H1 (cell line): Measurements from ENCODE around the gene OR11A1. TPM values are rescaled to one million over a fixed set of nuclear protein-coding genes. Genes with fewer than 3 reads are reported as not detected.

ENCODE experiments used
- CTCF ChIA-PET: fragments of 300-600 bp; sonication (Branson Sonifier 250); formaldehyde crosslinking; loops from one replicate; lab custom pipeline; 2021; ENCODE audit not compliant: partially characterized antibody; lab: Charles Lee
- POLR2A ChIA-PET: fragments of 300-600 bp; sonication (Branson Sonifier 250); formaldehyde crosslinking; loops from one replicate; lab custom pipeline; 2021; ENCODE audit warnings: inconsistent platforms; ENCODE audit not compliant: partially characterized antibody; lab: Charles Lee
- DNase-seq, 2 experiments: peaks; one replicate each; pipeline versions ENCODE4 v3.0.0 to v3.0.0-alpha.2; 2010 to 2022; ENCODE audit warnings: low spot score in 2 of 2, low read depth in 1 of 2, mixed read lengths in 1 of 2
- FAIRE-seq: peaks from 2 replicates; lab custom pipeline; 2011; peaks lifted over from hg19 to GRCh38; lab: Jason Lieb, UNC
- H2AFZ ChIP-seq: 2 replicates; pipeline ENCODE4 v1.8.1; 2012; ENCODE audit warnings: low read length, inconsistent platforms
- H2AK5ac ChIP-seq: 2 replicates; pipeline ENCODE4 v1.6.1; 2013; ENCODE audit warnings: low read depth, low read length
- H2BK120ac ChIP-seq: replicated peaks from 2 replicates; pipeline ENCODE3; 2013; ENCODE audit warnings: low read depth, low read length, inconsistent platforms
- H2BK12ac ChIP-seq: 2 replicates; pipeline ENCODE4 v1.6.1; 2013; ENCODE audit warnings: low read depth, low read length
- H2BK15ac ChIP-seq: 2 replicates; pipeline ENCODE4 v1.6.1; 2013; ENCODE audit warnings: low read length
- H2BK20ac ChIP-seq: 2 replicates; pipeline ENCODE4 v1.6.1; 2013; ENCODE audit warnings: low read length
- H2BK5ac ChIP-seq: 2 replicates; pipeline ENCODE4 v1.6.1; 2013; ENCODE audit warnings: low read depth, low read length
- H3K14ac ChIP-seq: 2 replicates; pipeline ENCODE4 v1.6.1; 2013; ENCODE audit warnings: inconsistent platforms; ENCODE audit not compliant: insufficient read length
- H3K18ac ChIP-seq: 2 replicates; pipeline ENCODE4 v1.6.1; 2013; ENCODE audit warnings: low read length; ENCODE audit errors: extremely low read depth
- H3K23ac ChIP-seq: 2 replicates; pipeline ENCODE4 v1.6.1; 2013; ENCODE audit warnings: inconsistent platforms; ENCODE audit not compliant: insufficient read length
- H3K23me2 ChIP-seq: 2 replicates; pipeline ENCODE4 v1.6.1; 2013; ENCODE audit warnings: low read depth, low read length
- H3K27ac ChIP-seq: 2 replicates; pipeline ENCODE4 v1.6.1; 2011; ENCODE audit warnings: low read depth, low read length, inconsistent platforms
- H3K27me3 ChIP-seq, 4 experiments: replicated peaks in 1 of 4; 1 replicate in 1 of 4; 2 replicates in 3 of 4; pipeline versions ENCODE4 v1.6.1 to v1.8.1; 2011 to 2013; ENCODE audit warnings: low read length in 3 of 4, mild to moderate bottlenecking in 3 of 4, inconsistent platforms in 2 of 4, mixed read lengths in 2 of 4, moderate library complexity in 1 of 4; ENCODE audit not compliant: control insufficient read depth in 3 of 4, insufficient read depth in 3 of 4; ENCODE audit errors: extremely low read depth in 1 of 4
- H3K36me3 ChIP-seq, 4 experiments: 2 replicates each; pipeline versions ENCODE4 v1.6.1 to v1.8.1; 2011 to 2013; ENCODE audit warnings: mild to moderate bottlenecking in 4 of 4, low read length in 3 of 4, moderate library complexity in 2 of 4, control low read depth in 1 of 4, inconsistent platforms in 1 of 4; ENCODE audit not compliant: insufficient read depth in 4 of 4, control insufficient read depth in 2 of 4
- H3K4ac ChIP-seq: replicated peaks from 2 replicates; pipeline ENCODE3; 2013; ENCODE audit warnings: low read length, low read depth, mixed read lengths, inconsistent platforms; ENCODE audit not compliant: insufficient read length
- H3K4me1 ChIP-seq, 4 experiments: replicated peaks in 1 of 4; 1 replicate in 1 of 4; 2 replicates in 3 of 4; pipeline versions ENCODE4 v1.6.1 to v1.8.1; 2011 to 2013; ENCODE audit warnings: low read length in 3 of 4, inconsistent platforms in 2 of 4, mixed read lengths in 1 of 4; ENCODE audit not compliant: insufficient read depth in 4 of 4, control insufficient read depth in 3 of 4
- H3K4me2 ChIP-seq, 2 experiments: 2 replicates each; pipeline versions ENCODE4 v1.6.1 to v1.8.1; 2011 to 2013; ENCODE audit warnings: low read depth in 2 of 2, low read length in 2 of 2, control low read depth in 1 of 2, inconsistent platforms in 1 of 2, mild to moderate bottlenecking in 1 of 2; ENCODE audit not compliant: insufficient read depth in 1 of 2
- H3K4me3 ChIP-seq, 4 experiments: fragments of 200-600, 300-600 bp in 1 of 4; sonication (generic), shearing (Covaris generic), sonication (Bioruptor Twin) in 1 of 4; 2 replicates each; pipeline versions ENCODE4 v1.5.1 to v1.8.1; 2011 to 2016; ENCODE audit warnings: low read length in 4 of 4, low read depth in 3 of 4, control low read depth in 2 of 4, inconsistent platforms in 2 of 4, mild to moderate bottlenecking in 2 of 4, mixed read lengths in 1 of 4, moderate library complexity in 1 of 4; ENCODE audit not compliant: insufficient read depth in 2 of 4; ENCODE audit errors: extremely low read depth in 1 of 4
- H3K56ac ChIP-seq: replicated peaks from 2 replicates; pipeline ENCODE3; 2013; ENCODE audit warnings: low read depth, mild to moderate bottlenecking, mixed read lengths, low read length, inconsistent platforms; ENCODE audit not compliant: insufficient read length
- H3K79me1 ChIP-seq: 2 replicates; pipeline ENCODE4 v1.6.1; 2013; ENCODE audit warnings: low read depth, low read length, control low read depth
- H3K79me2 ChIP-seq, 2 experiments: 2 replicates each; pipeline versions ENCODE4 v1.6.1 to v1.8.1; 2012 to 2013; ENCODE audit warnings: low read length in 2 of 2, mild to moderate bottlenecking in 2 of 2, inconsistent platforms in 1 of 2; ENCODE audit not compliant: insufficient read depth in 2 of 2, control insufficient read depth in 1 of 2
- H3K9ac ChIP-seq, 4 experiments: replicated peaks in 1 of 4; 1 replicate in 1 of 4; 2 replicates in 3 of 4; pipeline versions ENCODE4 v1.6.1 to v1.8.1; 2011 to 2013; ENCODE audit warnings: low read depth in 3 of 4, low read length in 3 of 4, control low read depth in 2 of 4, mild to moderate bottlenecking in 2 of 4, moderate library complexity in 2 of 4, inconsistent platforms in 1 of 4; ENCODE audit errors: extremely low read depth in 1 of 4
- H3K9me3 ChIP-seq, 2 experiments: 2 replicates each; pipeline versions ENCODE4 v1.6.1 to v1.8.1; 2012 to 2013; ENCODE audit warnings: mild to moderate bottlenecking in 2 of 2, moderate library complexity in 2 of 2, control low read depth in 1 of 2, inconsistent platforms in 1 of 2, low read depth in 1 of 2, low read length in 1 of 2, mixed read lengths in 1 of 2; ENCODE audit not compliant: insufficient read depth in 2 of 2
- H4K20me1 ChIP-seq, 2 experiments: replicated peaks in 1 of 2; 2 replicates each; pipeline versions ENCODE3 to v1.8.1; 2011 to 2013; ENCODE audit warnings: inconsistent platforms in 2 of 2, low read length in 2 of 2, mild to moderate bottlenecking in 1 of 2; ENCODE audit not compliant: insufficient read depth in 2 of 2, control insufficient read depth in 1 of 2
- H4K5ac ChIP-seq: 2 replicates; pipeline ENCODE4 v1.6.1; 2013; ENCODE audit warnings: low read length, low read depth, mixed read lengths, inconsistent platforms; ENCODE audit not compliant: insufficient read length
- H4K8ac ChIP-seq: 2 replicates; pipeline ENCODE4 v1.8.0; 2013; ENCODE audit warnings: mild to moderate bottlenecking, moderate library complexity, low read length, inconsistent platforms; ENCODE audit not compliant: insufficient read depth; ENCODE audit errors: extremely low read depth
- H4K91ac ChIP-seq: replicated peaks from 2 replicates; pipeline ENCODE3; 2013; ENCODE audit warnings: low read length, mixed read lengths, inconsistent platforms; ENCODE audit not compliant: insufficient read length
- BACH1 ChIP-seq: IDR thresholded peaks from 2 replicates; pipeline ENCODE4 v1.6.1; 2012; ENCODE audit warnings: low read length, improper control_type of control experiment
- BCL11A ChIP-seq, 2 experiments: IDR thresholded peaks; one replicate each; pipeline ENCODE4 v1.6.1; 2011; ENCODE audit warnings: low read depth in 2 of 2, low read length in 2 of 2, mild to moderate bottlenecking in 2 of 2
- CREB1 ChIP-seq: IDR thresholded peaks from 2 replicates; pipeline ENCODE4 v1.6.1; 2012; ENCODE audit warnings: inconsistent platforms
- EGR1 ChIP-seq: IDR thresholded peaks from 2 replicates; pipeline ENCODE4 v1.6.1; 2011; ENCODE audit warnings: low read depth, low read length, borderline replicate concordance
- MAFK ChIP-seq: IDR thresholded peaks from 2 replicates; pipeline ENCODE4 v1.6.1; 2012; ENCODE audit warnings: low read depth, mild to moderate bottlenecking, improper control_type of control experiment, low read length
- RAD21 ChIP-seq, 2 experiments: IDR thresholded peaks in 1 of 2; conservative IDR thresholded peaks in 1 of 2; 2 replicates each; pipeline ENCODE4 v1.6.1; 2011; ENCODE audit warnings: low read depth in 2 of 2, low read length in 2 of 2, improper control_type of control experiment in 1 of 2, inconsistent platforms in 1 of 2, mild to moderate bottlenecking in 1 of 2, moderate library complexity in 1 of 2
- RFX5 ChIP-seq: IDR thresholded peaks from 2 replicates; pipeline ENCODE4 v1.6.1; 2011; ENCODE audit warnings: low read depth, low read length, improper control_type of control experiment, borderline replicate concordance
- RNF2 ChIP-seq: fragments of 200-900, 300-1000 bp; sonication (generic); IDR thresholded peaks from 2 replicates; pipeline ENCODE4 v1.7.1; 2016; ENCODE audit warnings: borderline replicate concordance, low read depth, mild to moderate bottlenecking, antibody characterized with exemption, low read length; ENCODE audit not compliant: poor library complexity, severe bottlenecking; ENCODE audit errors: missing control alignments
- TEAD4 ChIP-seq: IDR thresholded peaks from 2 replicates; pipeline ENCODE4 v1.6.1; 2012; ENCODE audit warnings: low read depth, low read length, inconsistent platforms, mixed read lengths
- WGBS, 2 experiments: shearing (Covaris generic) in 1 of 2; methylation state at CpG; one replicate each; pipeline versions ENCODE4 v1.1.6 to v1.1.7; 2013 to 2015; ENCODE audit warnings: low lambda C conversion rate in 2 of 2, mixed read lengths in 2 of 2, inconsistent platforms in 1 of 2, low coverage in 1 of 2, missing lambda C conversion rate in 1 of 2; ENCODE audit not compliant: insufficient replicate concordance in 2 of 2, insufficient coverage in 1 of 2, insufficient read length in 1 of 2; ENCODE audit errors: extremely low coverage in 1 of 2, missing lambda C conversion rate in 1 of 2; 5-methylcytosine and 5-hydroxymethylcytosine counted together
- polyA plus RNA-seq, 7 experiments: library from polyadenylated mRNA; depleted of rRNA in 3 of 7; stranded (reverse) in 5 of 7; unstranded in 2 of 7; fragments of >200 nt in 5 of 7; fragments of 200-250 nt in 2 of 7; gene quantifications; 1 replicate in 5 of 7; 2 replicates in 1 of 7; 4 replicates in 1 of 7; pipeline versions ENCODE4 v1.2.1 to v1.2.3, GENCODE V29; 2011 to 2013; ENCODE audit warnings: missing spikeins in 2 of 7, mixed read lengths in 2 of 7
- total RNA-seq: library from RNA; stranded (reverse); fragmentation: NEBNext Ultra II Directional; extraction: Animal tissue kit (Norgen Biotek cat#: 25700); gene quantifications from 2 replicates; pipeline ENCODE4 v1.2.1, GENCODE V29; 2021
- TF ChIP-seq, protein P1 (sequence below): IDR thresholded peaks from 2 replicates; pipeline ENCODE4 v1.6.1; 2012; ENCODE audit warnings: inconsistent platforms
- TF ChIP-seq, protein P2 (sequence below): IDR thresholded peaks from 2 replicates; pipeline ENCODE4 v1.6.1; 2011; ENCODE audit warnings: low read depth, mild to moderate bottlenecking, low read length; ENCODE audit not compliant: insufficient read depth
- TF ChIP-seq, protein P3 (sequence below): IDR thresholded peaks from 2 replicates; pipeline ENCODE4 v1.6.1; 2012; ENCODE audit warnings: inconsistent platforms

The OR11A1 gene
- total and polyA plus RNA-seq, 2 of the 8 experiments (the other 6 are each of a cell fraction or from before 2014, with no cell fraction given): not detected

DNA sequence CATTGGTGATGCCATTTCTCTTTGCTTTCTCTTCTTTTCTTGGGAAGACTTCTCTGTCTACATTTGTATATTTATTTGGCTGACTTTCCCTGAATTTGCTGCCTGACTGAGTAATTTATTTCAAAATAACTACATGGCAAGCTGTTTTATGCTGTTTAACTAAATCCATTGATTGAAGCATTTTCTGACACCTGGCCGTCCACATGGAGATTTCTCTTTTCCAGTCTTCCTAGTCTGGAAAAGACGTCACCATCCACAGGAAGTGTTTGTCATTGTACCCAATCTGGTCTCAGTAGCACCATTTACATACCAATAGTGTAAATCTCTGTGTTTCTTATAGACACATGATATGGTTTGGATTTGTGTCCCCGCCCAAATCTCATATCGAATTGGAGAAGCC lies 40.1 kb upstream of the OR11A1 start:
- no peak overlapping the region for H2BK5ac ChIP-seq
- H3K27ac ChIP-seq: no peak overlapping the region
- no peak overlapping the region for H4K8ac ChIP-seq
- H2BK20ac ChIP-seq: no peak overlapping the region
- no peak overlapping the region for H3K4me2 ChIP-seq
- CTCF ChIA-PET: interaction anchor here (1.8 kb wide), 1 partner anchor 93 kb away, joined by 5 read pairs; no protein-coding TSS in a partner anchor
- H2BK120ac ChIP-seq: no peak overlapping the region
- no peaks in the 10 kb centered on the region for H4K20me1 ChIP-seq
- H2BK12ac ChIP-seq: no peak overlapping the region
- no peak overlapping the region for H3K56ac ChIP-seq
- no peak overlapping the region for H3K9ac ChIP-seq
- POLR2A ChIA-PET: no interaction called here
- no peaks in the 10 kb centered on the region for H3K23me2 ChIP-seq
- TF ChIP-seq, protein P1, sequence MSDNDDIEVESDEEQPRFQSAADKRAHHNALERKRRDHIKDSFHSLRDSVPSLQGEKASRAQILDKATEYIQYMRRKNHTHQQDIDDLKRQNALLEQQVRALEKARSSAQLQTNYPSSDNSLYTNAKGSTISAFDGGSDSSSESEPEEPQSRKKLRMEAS: no peak
- TF ChIP-seq EGR1: no peak
- no peak for TF ChIP-seq RFX5
- TF ChIP-seq TEAD4: no peak
- TF ChIP-seq RNF2: no peak
- no peak for TF ChIP-seq RAD21 (IDR thresholded peaks at IDR 0.05 in 1 of 2, conservative IDR thresholded peaks at IDR 0.05 in 1 of 2; ENCODE audit: low read depth in 2 of 2, low read length in 2 of 2)
- TF ChIP-seq MAFK: no peak
- no peak for TF ChIP-seq BCL11A (IDR thresholded peaks at IDR 0.05; ENCODE audit: low read depth in 2 of 2, low read length in 2 of 2)
- TF ChIP-seq, protein P2, sequence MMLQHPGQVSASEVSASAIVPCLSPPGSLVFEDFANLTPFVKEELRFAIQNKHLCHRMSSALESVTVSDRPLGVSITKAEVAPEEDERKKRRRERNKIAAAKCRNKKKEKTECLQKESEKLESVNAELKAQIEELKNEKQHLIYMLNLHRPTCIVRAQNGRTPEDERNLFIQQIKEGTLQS: no peak
- TF ChIP-seq CREB1: no peak
- TF ChIP-seq BACH1: no peak
- TF ChIP-seq, protein P3, sequence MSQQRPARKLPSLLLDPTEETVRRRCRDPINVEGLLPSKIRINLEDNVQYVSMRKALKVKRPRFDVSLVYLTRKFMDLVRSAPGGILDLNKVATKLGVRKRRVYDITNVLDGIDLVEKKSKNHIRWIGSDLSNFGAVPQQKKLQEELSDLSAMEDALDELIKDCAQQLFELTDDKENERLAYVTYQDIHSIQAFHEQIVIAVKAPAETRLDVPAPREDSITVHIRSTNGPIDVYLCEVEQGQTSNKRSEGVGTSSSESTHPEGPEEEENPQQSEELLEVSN: no peak
- no peaks in the 10 kb centered on the region for H3K79me2 ChIP-seq
- no peak overlapping the region for H3K4me3 ChIP-seq
- H3K9me3 ChIP-seq: no peaks in the 10 kb centered on the region
- no peak overlapping the region for H2AK5ac ChIP-seq
- H4K91ac ChIP-seq: no peak overlapping the region
- H3K18ac ChIP-seq: no peak overlapping the region
- DNase-seq (no peak), FAIRE-seq (no peak)
- no peaks in the 10 kb centered on the region for H3K36me3 ChIP-seq
- H3K79me1 ChIP-seq: no peaks in the 10 kb centered on the region
- H3K27me3 ChIP-seq: no peaks in the 10 kb centered on the region
- no peak overlapping the region for H4K5ac ChIP-seq
- no peak overlapping the region for H3K23ac ChIP-seq
- WGBS, 2 experiments: 95% methylated on average over 4 of the region's 4 CpGs; no CpG with 5 or more reads in 1 of the 2 experiments
- H3K14ac ChIP-seq: no peak overlapping the region
- no peak overlapping the region for H2AFZ ChIP-seq
- no peak overlapping the region for H3K4ac ChIP-seq
- no peak overlapping the region for H2BK15ac ChIP-seq
- H3K4me1 ChIP-seq: no peaks in the 10 kb centered on the region
